ENCODE measurements around the gene RASL10B.

RASL10B gene

DNA sequence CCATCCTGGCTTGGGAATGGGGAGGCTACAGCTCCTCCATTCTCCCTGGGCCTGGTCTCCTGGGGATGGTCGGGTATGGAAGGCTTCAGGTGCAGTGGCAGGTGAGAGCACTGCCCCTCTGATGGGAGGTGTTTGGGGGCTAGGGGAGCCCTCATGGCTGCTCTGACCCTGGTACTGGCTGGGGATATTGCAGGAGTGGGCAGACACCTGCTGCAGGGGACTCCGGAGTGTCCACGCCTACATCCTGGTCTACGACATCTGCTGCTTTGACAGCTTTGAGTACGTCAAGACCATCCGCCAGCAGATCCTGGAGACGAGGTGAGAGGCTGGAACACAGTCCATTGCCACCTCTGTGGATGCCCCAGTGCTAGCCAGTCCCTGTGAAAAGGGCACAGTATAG lies 8.8 kb downstream of the RASL10B start:
- DNase-seq (ENCODE audit: low read depth in 1 of 2, low spot score in 1 of 2) = no peak
- Histone ChIP-seq H3K4me3 (replicated peaks; ENCODE audit: insufficient read depth, low read length) (no peak overlapping the region), H3K27me3 (ENCODE audit: insufficient read depth, poor library complexity, severe bottlenecking) (peaks cover 17% of the 10 kb centered on the region), H3K27ac (replicated peaks) (no peak overlapping the region)
- TF ChIP-seq CTCF (IDR thresholded peaks at IDR 0.05; ENCODE audit: insufficient read depth, low read length) = no peak
- no peak for TF ChIP-seq REST (IDR thresholded peaks at IDR 0.05; ENCODE audit: insufficient replicate concordance, low read depth)
- TF ChIP-seq SPI1 (IDR thresholded peaks at IDR 0.05; ENCODE audit: borderline replicate concordance, low read depth) = no peak
- TF ChIP-seq GABPA (IDR thresholded peaks at IDR 0.05; ENCODE audit: low read depth) = no peak
- TF ChIP-seq POLR2AphosphoS5 (IDR thresholded peaks at IDR 0.05; ENCODE audit: low read depth) = no peak

GRCh38 chr17:35740997-35741931 lies 9.8 kb downstream of the RASL10B start:
- no peak overlapping the region for H3K27ac ChIP-seq (replicated peaks)
- no peak for TF ChIP-seq SPI1 (IDR thresholded peaks at IDR 0.05; ENCODE audit: borderline replicate concordance, low read depth)
- no peak for TF ChIP-seq CTCF (IDR thresholded peaks at IDR 0.05; ENCODE audit: insufficient read depth, low read length)
- TF ChIP-seq REST (IDR thresholded peaks at IDR 0.05; ENCODE audit: insufficient replicate concordance, low read depth) = no peak
- TF ChIP-seq GABPA (IDR thresholded peaks at IDR 0.05; ENCODE audit: low read depth) = no peak
- TF ChIP-seq POLR2AphosphoS5 (IDR thresholded peaks at IDR 0.05; ENCODE audit: low read depth) = no peak
- no peak for DNase-seq (ENCODE audit: low read depth in 1 of 2, low spot score in 1 of 2)
- peaks cover 17% of the 10 kb centered on the region for H3K27me3 ChIP-seq (ENCODE audit: insufficient read depth, poor library complexity, severe bottlenecking)
- no peak overlapping the region for H3K4me3 ChIP-seq (replicated peaks; ENCODE audit: insufficient read depth, low read length)

DNA sequence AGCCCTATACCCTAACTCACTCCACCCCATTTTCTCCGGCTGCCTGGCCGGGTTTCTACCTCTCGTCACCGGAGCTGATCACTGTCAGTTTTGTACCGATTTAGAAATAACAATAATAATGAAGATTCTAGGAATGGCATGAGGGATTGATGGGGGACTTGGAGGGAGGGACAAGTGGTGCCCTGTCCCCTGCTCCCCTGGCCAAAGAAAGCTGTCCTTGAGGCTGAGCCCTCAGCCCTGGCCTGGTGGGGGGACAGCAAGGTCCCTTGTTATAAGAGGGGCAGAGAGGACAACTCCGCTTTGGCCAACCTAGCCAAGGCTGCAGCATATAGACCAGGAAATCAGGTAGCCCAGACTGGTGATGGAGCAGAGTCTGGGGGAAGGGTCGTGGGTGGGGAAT lies 11.1 kb downstream of the RASL10B start:
- DNase-seq (ENCODE audit: low read depth in 1 of 2, low spot score in 1 of 2) = no peak
- no peak overlapping the region for H3K4me3 ChIP-seq (replicated peaks; ENCODE audit: insufficient read depth, low read length)
- peaks cover 17% of the 10 kb centered on the region for H3K27me3 ChIP-seq (ENCODE audit: insufficient read depth, poor library complexity, severe bottlenecking)
- no peak overlapping the region for H3K27ac ChIP-seq (replicated peaks)
- TF ChIP-seq GABPA (IDR thresholded peaks at IDR 0.05; ENCODE audit: low read depth) (no peak), CTCF (IDR thresholded peaks at IDR 0.05; ENCODE audit: insufficient read depth, low read length) (no peak), POLR2AphosphoS5 (IDR thresholded peaks at IDR 0.05; ENCODE audit: low read depth) (no peak), SPI1 (IDR thresholded peaks at IDR 0.05; ENCODE audit: borderline replicate concordance, low read depth) (no peak), REST (IDR thresholded peaks at IDR 0.05; ENCODE audit: insufficient replicate concordance, low read depth) (no peak)

Data from HL-60 (cell line).